ENCODE data around the gene ARHGAP22. TPM values are rescaled to one million over a fixed set of nuclear protein-coding genes. Genes with fewer than 3 reads are reported as not detected.
A peak's percentile ranks its signal among the peaks of the same experiment; 100 is the strongest.

ARHGAP22 gene
- total RNA-seq, 2 experiments from 2014 or later: 0.25 TPM; not detected in 1

GRCh38 chr10:48639632-48640031, 34.8 kb upstream of the ARHGAP22 start:
- POLR2A ChIA-PET: no interaction called here
- Mint-ChIP-seq H3K9me3 (peaks cover 8% of the 10 kb centered on the region), H3K4me3 (no peak overlapping the region), H3K36me3 (ENCODE audit: low read depth) (peaks cover 3% of the 10 kb centered on the region), H3K27me3 (peaks cover 29% of the 10 kb centered on the region), H3K27ac (no peak overlapping the region), H3K4me1 (peaks cover 9% of the 10 kb centered on the region)
- CTCF ChIA-PET: interaction anchor here (1.3 to 3.9 kb wide), 3 partner anchors 17 to 24 kb away, joined by 4 to 20 read pairs (median 4); no protein-coding TSS in a partner anchor
- no peak for DNase-seq

- Mint-ChIP-seq H3K4me3 (no peak overlapping the region), H3K9me3 (peaks cover 8% of the 10 kb centered on the region), H3K27ac (no peak overlapping the region), H3K36me3 (ENCODE audit: low read depth) (peaks cover 3% of the 10 kb centered on the region), H3K27me3 (peaks cover 26% of the 10 kb centered on the region), H3K4me1 (peaks cover 16% of the 10 kb centered on the region)
- no peak for DNase-seq
- POLR2A ChIA-PET: no interaction called here
- CTCF ChIA-PET: interaction anchor here (1.3 to 3.9 kb wide), 3 partner anchors 17 to 24 kb away, joined by 4 to 20 read pairs (median 4); no protein-coding TSS in a partner anchor
Measured at GRCh38 chr10:48638739-48639527, 34.1 kb upstream of the ARHGAP22 start.

GRCh38 chr10:48638158-48638557, 33.3 kb upstream of the ARHGAP22 start:
- ChIA-PET CTCF (interaction anchor here (3.9 kb wide), 1 partner anchor 18 kb away, joined by 20 read pairs; no protein-coding TSS in a partner anchor), POLR2A (no interaction called here)
- Mint-ChIP-seq H3K27me3 (peaks cover 26% of the 10 kb centered on the region), H3K4me1 (peaks cover 24% of the 10 kb centered on the region), H3K9me3 (peaks cover 8% of the 10 kb centered on the region), H3K27ac (no peak overlapping the region), H3K36me3 (ENCODE audit: low read depth) (peaks cover 3% of the 10 kb centered on the region), H3K4me3 (no peak overlapping the region)
- DNase-seq: no peak

GRCh38 chr10:48636901-48637300, 32.0 kb upstream of the ARHGAP22 start:
- ChIA-PET POLR2A (no interaction called here), CTCF (interaction anchor here (1.3 kb wide), 1 partner anchor 19 kb away, joined by 3 read pairs; no protein-coding TSS in a partner anchor)
- Mint-ChIP-seq H3K4me3 (no peak overlapping the region), H3K9me3 (peaks cover 7% of the 10 kb centered on the region), H3K36me3 (ENCODE audit: low read depth) (peaks cover 2% of the 10 kb centered on the region), H3K27me3 (peaks cover 26% of the 10 kb centered on the region), H3K27ac (no peak overlapping the region), H3K4me1 (peaks cover 31% of the 10 kb centered on the region)
- DNase-seq: no peak

- Mint-ChIP-seq H3K4me3 (no peak overlapping the region), H3K27ac (no peak overlapping the region), H3K27me3 (peaks cover 22% of the 10 kb centered on the region), H3K36me3 (ENCODE audit: low read depth) (no peaks in the 10 kb centered on the region), H3K9me3 (peaks cover 3% of the 10 kb centered on the region), H3K4me1 (peaks cover 31% of the 10 kb centered on the region)
- DNase-seq: no peak
- CTCF ChIA-PET: interaction anchor here (1.3 kb wide), 1 partner anchor 20 kb away, joined by 3 read pairs; no protein-coding TSS in a partner anchor
- POLR2A ChIA-PET: no interaction called here
Measured at GRCh38 chr10:48636231-48636630, 31.4 kb upstream of the ARHGAP22 start.

- H3K9me3 Mint-ChIP-seq: no peaks in the 10 kb centered on the region
- no peak overlapping the region for H3K4me3 Mint-ChIP-seq
- peak overlapping the region; percentile 73 for H3K27ac Mint-ChIP-seq
- ChIA-PET POLR2A (interaction anchor here (1.4 kb wide), 1 partner anchor 11 kb away, joined by 6 read pairs; no protein-coding TSS in a partner anchor), CTCF (interaction anchor here (3.4 kb wide), 1 partner anchor 22 kb away, joined by 42 read pairs; no protein-coding TSS in a partner anchor)
- no peak for DNase-seq
- peaks cover 21% of the 10 kb centered on the region for H3K27me3 Mint-ChIP-seq
- H3K36me3 Mint-ChIP-seq (ENCODE audit: low read depth): no peaks in the 10 kb centered on the region
- peaks cover 31% of the 10 kb centered on the region for H3K4me1 Mint-ChIP-seq
Measured at GRCh38 chr10:48634984-48635557, 30.2 kb upstream of the ARHGAP22 start.

- ChIA-PET POLR2A (interaction anchor here (0.9 to 1.4 kb wide), 3 partner anchors 10 to 15 kb away, joined by 3 to 6 read pairs (median 4); no protein-coding TSS in a partner anchor), CTCF (interaction anchor here (0.7 to 3.4 kb wide), 3 partner anchors 19 to 113 kb away, joined by 3 to 42 read pairs (median 4); no protein-coding TSS in a partner anchor)
- no peaks in the 10 kb centered on the region for H3K36me3 Mint-ChIP-seq (ENCODE audit: low read depth)
- peaks cover 31% of the 10 kb centered on the region for H3K4me1 Mint-ChIP-seq
- peak overlapping the region; percentile 73 for H3K27ac Mint-ChIP-seq
- no peaks in the 10 kb centered on the region for H3K9me3 Mint-ChIP-seq
- peak overlapping the region; percentile 20 for H3K4me3 Mint-ChIP-seq
- DNase-seq: peak; percentile 57
- H3K27me3 Mint-ChIP-seq: peaks cover 17% of the 10 kb centered on the region
Measured at GRCh38 chr10:48634198-48634983, 29.5 kb upstream of the ARHGAP22 start.

GRCh38 chr10:48633381-48634197, 28.7 kb upstream of the ARHGAP22 start:
- H3K27me3 Mint-ChIP-seq: peaks cover 10% of the 10 kb centered on the region
- ChIA-PET CTCF (interaction anchor here (0.7 to 3.4 kb wide), 3 partner anchors 18 to 113 kb away, joined by 3 to 42 read pairs (median 4); no protein-coding TSS in a partner anchor), POLR2A (interaction anchor here (0.9 to 1.4 kb wide), 3 partner anchors 9 to 14 kb away, joined by 3 to 6 read pairs (median 4); no protein-coding TSS in a partner anchor)
- H3K4me3 Mint-ChIP-seq: peak overlapping the region; percentile 20
- peak overlapping the region; percentile 73 for H3K27ac Mint-ChIP-seq
- no peaks in the 10 kb centered on the region for H3K9me3 Mint-ChIP-seq
- H3K4me1 Mint-ChIP-seq: peaks cover 31% of the 10 kb centered on the region
- no peak for DNase-seq
- H3K36me3 Mint-ChIP-seq (ENCODE audit: low read depth): no peaks in the 10 kb centered on the region

- ChIA-PET POLR2A (no interaction called here), CTCF (interaction anchor here (0.8 to 3.4 kb wide), 2 partner anchors 17 to 25 kb away, joined by 3 to 42 read pairs; no protein-coding TSS in a partner anchor)
- Mint-ChIP-seq H3K4me3 (no peak overlapping the region), H3K27ac (no peak overlapping the region), H3K9me3 (no peaks in the 10 kb centered on the region), H3K36me3 (ENCODE audit: low read depth) (no peaks in the 10 kb centered on the region), H3K4me1 (peaks cover 31% of the 10 kb centered on the region), H3K27me3 (peaks cover 8% of the 10 kb centered on the region)
- DNase-seq: no peak
Measured at GRCh38 chr10:48632166-48632565, 27.3 kb upstream of the ARHGAP22 start.

GRCh38 chr10:48627984-48628609, 23.2 kb upstream of the ARHGAP22 start:
- ChIA-PET POLR2A (no interaction called here), CTCF (no interaction called here)
- Mint-ChIP-seq H3K36me3 (ENCODE audit: low read depth) (no peaks in the 10 kb centered on the region), H3K27ac (no peak overlapping the region), H3K4me3 (no peak overlapping the region), H3K4me1 (peaks cover 6% of the 10 kb centered on the region), H3K9me3 (no peaks in the 10 kb centered on the region), H3K27me3 (peaks cover 2% of the 10 kb centered on the region)
- DNase-seq: no peak

- POLR2A ChIA-PET: no interaction called here
- no peak for DNase-seq
- H3K27ac Mint-ChIP-seq: no peak overlapping the region
- CTCF ChIA-PET: interaction anchor here (4.0 kb wide), 1 partner anchor 30 kb away, joined by 26 read pairs; no protein-coding TSS in a partner anchor
- no peak overlapping the region for H3K4me3 Mint-ChIP-seq
- H3K4me1 Mint-ChIP-seq: no peaks in the 10 kb centered on the region
- H3K9me3 Mint-ChIP-seq: no peaks in the 10 kb centered on the region
- H3K36me3 Mint-ChIP-seq (ENCODE audit: low read depth): no peaks in the 10 kb centered on the region
- H3K27me3 Mint-ChIP-seq: peaks cover 2% of the 10 kb centered on the region
Measured at GRCh38 chr10:48626986-48627731, 22.3 kb upstream of the ARHGAP22 start.

All from activated CD4-positive, alpha-beta memory T cell treated with anti-CD3 and anti-CD28 coated beads, Interleukin-2, amount 10 ng/mL, durations not matched to agents 7 days and 5 days (primary cell).